DMS 273 (cell line): ENCODE results near the gene ALG2.

Source experiments
- DNase-seq: peaks from one replicate; lab custom pipeline; 2025; ENCODE audit not compliant: unreplicated experiment; lab: John Stamatoyannopoulos, UW

The ALG2 gene

GRCh38 chr9:99176527-99177013 is 45.2 kb downstream of the ALG2 start:
- no peak for DNase-seq

DNA sequence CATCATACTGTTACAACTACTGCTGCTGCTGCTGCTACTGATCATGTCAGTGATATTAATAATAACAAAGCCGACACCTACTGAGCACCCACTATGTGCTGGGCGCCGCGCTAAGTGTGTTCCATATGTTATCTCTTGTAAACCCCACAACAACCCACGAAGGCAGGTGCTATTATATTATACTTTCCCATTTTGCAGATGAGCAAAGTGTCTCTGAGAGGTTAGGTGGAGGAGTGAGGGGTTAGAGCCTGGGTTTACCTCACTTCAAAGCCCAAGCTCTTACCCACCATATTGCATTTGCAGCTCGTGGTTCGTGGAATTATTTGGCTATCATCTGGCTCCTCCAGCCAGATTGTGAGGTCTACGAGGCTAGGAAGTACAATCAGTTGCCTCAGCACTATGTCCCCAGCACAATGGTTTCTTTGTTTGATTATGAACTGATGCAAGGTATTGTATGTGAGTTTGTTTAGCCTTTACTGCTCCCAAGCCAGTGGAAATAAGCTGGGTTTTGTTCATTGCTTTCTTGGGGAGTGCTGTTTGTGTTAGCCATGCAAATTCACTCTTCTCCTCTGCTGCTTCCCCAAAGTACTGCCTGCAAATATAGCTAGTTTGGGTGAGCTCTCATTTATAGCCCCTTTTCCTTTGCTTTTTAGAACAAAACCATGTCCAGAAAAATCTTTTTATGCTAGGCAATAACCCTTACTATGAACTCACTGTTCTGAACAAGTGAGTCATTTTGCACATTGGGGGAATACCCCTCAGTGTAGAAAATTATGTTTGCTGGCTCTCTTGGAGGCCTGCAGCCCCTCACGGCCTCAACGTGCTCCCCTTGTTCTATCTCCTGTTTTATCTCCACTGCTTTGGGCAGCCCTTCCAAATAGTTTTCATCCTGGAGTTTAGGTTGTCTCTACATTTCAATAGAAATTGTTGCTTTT is 47.9 kb downstream of the ALG2 start:
- peak; percentile 20 for DNase-seq

DNA sequence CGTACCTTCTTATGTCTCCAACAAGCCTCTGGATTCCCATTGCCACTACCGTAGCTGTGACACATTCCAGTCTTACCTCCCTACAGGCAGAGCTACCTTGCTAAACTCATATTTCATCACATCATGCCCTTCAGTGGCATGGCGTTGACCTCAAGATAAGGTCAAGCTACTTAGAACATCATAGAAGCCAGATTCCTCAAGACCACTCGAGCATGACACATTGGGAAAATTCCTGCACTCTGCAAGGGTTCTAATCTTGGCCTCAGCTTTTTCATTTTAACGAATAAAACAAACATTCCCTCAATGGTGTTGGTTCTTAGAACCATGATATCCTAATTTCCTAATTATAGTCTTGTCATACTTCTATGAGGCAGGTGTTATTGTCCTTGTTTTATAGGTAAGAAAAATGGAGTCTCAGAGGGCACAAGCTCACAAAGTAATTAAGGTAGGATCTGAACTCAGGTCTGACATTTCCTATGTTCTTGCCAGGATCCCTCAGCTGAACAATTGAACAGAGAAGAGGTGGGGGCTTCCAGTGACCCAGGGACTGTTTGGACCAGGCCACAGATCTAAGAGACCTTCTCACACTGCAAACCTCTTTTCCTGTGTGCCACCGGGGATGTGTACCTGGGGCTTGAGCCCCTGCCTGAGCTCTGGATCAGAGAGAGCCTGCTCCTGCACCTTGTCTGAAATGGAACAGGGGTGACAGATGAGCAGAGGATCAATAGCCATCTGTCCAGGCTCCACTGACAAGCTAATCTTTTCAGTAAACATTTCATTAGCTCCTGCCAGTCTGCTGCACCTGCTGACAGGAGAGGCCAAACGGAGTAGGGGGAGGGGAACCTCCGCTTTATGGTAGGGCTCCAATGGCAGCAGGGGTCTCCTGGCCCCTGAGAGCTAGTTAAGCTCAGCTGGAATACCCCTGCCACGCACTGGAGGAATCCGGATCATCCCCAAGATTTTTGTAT is 49.3 kb downstream of the ALG2 start:
- peak; percentile 78 for DNase-seq

DNA sequence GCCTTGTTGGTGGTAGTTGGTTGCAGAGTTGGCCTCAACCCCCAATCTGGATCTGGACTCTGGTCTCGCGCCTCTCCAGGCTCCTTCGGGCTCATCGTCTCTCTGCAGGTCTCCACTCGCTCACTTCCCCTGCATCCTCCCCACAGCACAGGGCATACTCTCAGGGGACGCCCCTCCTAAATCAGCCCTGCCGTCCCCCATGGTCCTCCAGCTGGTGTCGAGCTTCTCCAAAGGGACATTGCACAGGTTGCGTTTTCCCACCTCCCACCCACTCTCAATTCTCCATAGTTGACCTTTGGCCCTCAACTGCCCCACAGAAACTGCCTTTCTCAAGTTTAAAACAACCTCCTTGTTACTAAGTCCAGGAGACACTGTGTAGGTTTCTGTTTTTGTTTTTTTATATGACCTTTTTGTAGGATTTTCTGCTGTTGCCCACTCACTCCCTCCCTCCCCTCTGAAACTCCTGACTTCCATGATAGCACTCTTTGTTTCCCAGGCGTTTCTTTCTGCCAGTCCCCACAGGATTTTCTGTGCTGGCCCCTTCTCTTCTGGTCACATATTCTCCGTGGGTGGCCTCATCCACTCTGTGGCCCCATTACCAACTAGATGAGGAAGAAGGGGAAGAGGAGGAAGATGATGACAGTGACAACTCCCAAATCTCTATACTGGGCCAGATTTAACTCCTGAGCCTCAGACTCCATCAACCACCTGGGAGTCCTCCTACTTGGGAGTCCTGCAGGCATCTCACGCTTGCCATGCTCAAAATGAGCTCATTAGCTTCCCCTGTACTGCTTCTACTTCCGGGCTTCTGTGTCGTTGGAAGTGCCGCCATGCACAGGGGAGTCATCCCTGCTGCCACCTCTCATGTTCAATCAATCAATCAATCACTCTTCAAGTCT is 50.3 kb downstream of the ALG2 start:
- peak; percentile 14 for DNase-seq

DNA sequence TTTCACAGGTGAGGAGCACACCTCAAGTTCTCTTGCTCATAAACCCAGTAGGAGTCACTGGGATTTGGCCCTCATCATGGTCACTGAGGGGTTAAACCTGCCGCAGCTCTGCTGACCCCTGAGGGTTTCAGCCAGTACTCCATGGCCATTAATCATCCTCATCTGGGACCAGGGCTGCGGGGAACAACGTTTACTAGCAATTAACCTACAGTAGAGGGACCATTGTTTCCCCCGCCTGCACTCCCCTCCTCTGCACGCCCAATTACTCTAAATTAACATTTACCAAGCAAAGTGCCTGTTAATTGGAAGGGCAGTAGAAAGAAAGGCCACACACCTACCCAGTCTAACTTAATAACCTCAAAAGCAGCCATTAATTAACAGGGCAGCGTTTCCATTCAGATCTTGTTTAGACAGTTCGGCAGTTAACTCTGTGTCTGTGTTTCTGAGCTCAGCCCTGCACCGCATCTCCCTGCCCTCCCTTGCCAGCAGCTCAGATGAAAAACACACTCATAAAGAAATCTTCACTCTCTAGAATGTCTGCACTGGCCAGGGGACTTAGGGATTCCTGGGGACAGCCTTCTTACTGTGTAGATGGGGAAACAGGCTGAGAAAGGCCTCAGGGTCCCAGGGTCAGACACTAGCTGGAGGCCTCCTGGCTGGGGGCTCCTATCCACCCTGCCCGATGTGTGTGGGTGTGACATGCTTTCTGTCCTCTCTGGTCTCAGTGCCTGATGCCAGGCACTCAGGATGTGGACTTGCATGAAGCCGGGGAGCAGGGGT is 51.6 kb downstream of the ALG2 start:
- DNase-seq, result peak; percentile 42

- no peak for DNase-seq
These were observed 52.7 kb downstream of the ALG2 start for GRCh38 chr9:99169086-99169485.

DNA sequence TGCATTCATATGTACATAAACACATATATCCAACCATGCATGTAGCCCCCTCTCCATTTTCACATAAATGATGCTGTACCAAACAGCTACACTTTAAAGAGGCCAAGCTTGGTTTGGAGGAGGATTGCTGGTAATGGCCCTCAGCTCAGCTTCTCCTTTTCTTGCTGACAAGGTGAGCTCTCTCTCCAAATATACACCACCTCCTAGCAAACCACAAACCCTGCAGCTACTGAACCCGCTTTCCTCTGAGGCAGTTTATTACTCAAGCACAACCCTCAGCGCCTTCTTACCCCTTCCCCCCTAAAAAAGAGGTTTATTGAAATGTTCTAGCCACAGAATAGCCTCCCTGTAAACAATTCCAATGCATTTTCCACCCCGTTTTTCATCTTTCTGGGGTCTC is 54.0 kb downstream of the ALG2 start:
- DNase-seq, result no peak

DNA sequence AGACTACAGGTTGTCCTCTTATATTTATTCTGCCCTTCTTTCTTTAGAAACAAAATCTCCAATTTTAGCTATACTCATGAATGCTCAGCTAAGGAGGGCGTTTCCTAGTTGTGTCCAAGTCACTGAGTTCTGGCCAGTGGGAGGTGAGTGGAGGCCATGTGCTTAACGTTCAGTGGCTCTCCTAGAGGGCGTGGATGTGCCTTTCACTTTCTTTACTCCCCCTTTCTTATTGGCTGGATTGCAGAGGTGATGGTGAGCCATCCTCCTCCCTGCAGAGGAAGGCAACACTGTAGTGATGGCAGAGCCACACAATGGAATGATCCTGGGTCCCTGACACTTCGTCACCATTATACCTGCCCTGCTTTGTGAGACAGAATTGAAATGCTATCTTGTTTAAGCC is 54.6 kb downstream of the ALG2 start:
- no peak for DNase-seq
